ENCODE measurements around the gene POU3F2. TPM values are rescaled to one million over a fixed set of nuclear protein-coding genes. Genes with fewer than 3 reads are reported as not detected.

POU3F2 gene
- polyA plus RNA-seq, 3 donors = 0.11 to 0.19 TPM; not detected in 1

DNA sequence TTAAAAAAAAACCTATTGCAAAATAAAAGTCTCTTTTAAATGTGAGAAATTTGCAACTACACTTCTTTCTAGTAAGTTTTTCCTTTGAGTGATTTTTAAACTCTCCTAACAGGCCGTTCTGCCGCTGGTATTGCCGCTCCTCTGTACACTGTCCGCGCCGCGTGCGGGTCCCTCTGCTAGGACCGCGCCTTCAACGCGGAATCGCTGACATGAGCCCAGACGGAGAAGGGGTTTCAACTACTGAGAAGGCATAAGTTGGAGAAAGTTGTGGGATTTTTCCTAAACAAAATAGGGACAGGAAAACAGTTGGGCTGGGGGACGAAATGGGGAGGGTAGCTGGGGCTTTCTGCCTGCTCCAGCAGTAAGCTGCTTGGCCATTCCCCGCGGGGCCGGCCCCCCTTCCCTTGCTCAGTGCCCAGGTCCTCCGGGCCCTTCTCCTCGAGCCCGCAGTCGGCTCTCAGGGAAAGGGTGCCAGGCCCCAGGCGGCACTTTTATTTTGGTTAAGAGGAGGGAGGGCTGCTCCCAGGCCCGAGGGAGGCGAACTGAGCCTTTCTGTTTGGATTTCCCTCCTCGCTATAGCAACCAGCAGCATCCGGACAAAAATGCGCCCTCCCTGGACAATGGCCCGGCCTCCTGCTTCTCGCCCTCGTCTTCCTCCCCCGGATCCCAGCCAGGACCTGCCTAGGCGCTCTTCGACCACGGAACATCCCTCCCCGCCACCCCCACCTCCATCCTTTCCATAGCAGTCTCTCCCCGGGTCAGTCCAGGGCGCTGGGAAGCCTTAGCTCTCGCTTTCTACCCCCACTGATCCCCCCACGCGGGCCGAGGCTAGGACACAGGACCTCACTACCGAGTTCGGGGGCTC is 6.8 kb upstream of the POU3F2 start:
- DNase-seq (ENCODE audit: extremely low read depth in 1 of 11, low read depth in 9 of 11, low spot score in 4 of 11) = no peak

DNA sequence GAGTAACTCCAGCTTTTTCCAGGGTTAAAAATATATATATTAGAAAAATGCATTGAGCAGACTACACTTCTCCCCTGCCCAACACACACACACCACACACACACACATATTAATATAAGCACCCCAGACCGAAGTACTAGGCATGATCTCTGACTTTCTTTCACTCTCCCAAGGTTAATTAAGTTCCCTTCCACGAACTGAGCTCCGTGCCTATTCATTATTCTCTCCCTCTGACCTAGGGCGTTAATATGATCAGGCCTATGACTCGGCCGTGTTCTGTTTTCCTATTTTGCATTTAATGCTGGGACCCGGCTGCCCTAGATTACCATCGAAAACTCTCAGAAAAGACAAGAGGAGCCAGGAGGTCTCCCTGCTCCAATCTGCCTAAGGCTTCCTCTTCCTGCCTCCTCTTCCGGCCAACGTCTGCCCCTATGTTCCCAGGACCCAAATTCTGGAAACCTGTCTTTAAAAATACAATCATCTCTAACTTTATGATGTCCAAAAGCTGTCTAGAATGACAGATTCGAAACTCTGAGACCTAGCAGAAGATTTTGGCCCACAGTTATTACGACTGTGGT is 6.1 kb upstream of the POU3F2 start:
- no peak for DNase-seq (ENCODE audit: extremely low read depth in 1 of 11, low read depth in 9 of 11, low spot score in 4 of 11)

DNA sequence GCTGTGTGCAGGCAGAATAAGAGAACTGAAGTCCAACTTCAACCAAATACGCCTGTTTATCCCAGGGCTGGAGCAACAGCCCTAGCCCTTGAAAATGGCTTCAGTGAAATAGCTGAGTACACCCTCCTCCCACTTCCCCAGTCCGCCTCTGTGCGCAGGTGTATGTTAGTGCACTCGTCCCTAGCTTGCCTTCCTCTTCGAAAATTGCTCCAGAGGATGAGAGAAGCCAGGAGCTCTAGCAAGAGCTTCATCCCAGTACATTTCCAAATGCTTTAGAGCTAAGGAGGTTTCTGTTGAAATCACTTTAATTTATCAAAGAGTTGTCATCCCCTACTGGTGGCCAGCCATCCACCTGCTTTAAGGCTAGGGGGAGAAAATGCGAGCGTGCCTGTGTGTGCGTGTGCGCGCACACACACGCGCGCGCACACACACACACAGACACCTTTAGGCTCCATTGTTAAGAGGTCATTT is 5.4 kb upstream of the POU3F2 start:
- no peak for DNase-seq (ENCODE audit: extremely low read depth in 1 of 11, low read depth in 9 of 11, low spot score in 4 of 11)

DNA sequence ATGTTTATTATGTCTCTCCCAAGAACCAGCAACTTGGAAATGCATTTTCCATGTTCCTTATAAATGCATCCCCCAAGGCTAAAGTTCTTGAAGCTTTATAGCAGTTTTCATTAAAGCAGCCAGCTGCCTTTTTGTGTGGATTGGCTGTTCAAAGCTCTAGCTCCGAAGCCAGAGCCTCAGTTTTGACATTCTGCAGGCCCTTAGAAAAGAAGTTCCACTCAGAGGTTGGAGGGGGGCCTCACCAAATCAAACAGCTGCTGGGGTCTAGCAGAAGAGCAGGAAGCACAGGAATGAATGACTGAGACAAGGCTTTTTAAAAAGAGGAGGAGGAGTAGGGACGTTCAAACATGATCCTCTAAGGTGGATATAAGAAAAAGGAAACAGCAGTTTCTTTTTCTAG is 4.2 kb upstream of the POU3F2 start:
- no peak for DNase-seq (ENCODE audit: extremely low read depth in 1 of 11, low read depth in 9 of 11, low spot score in 4 of 11)

DNA sequence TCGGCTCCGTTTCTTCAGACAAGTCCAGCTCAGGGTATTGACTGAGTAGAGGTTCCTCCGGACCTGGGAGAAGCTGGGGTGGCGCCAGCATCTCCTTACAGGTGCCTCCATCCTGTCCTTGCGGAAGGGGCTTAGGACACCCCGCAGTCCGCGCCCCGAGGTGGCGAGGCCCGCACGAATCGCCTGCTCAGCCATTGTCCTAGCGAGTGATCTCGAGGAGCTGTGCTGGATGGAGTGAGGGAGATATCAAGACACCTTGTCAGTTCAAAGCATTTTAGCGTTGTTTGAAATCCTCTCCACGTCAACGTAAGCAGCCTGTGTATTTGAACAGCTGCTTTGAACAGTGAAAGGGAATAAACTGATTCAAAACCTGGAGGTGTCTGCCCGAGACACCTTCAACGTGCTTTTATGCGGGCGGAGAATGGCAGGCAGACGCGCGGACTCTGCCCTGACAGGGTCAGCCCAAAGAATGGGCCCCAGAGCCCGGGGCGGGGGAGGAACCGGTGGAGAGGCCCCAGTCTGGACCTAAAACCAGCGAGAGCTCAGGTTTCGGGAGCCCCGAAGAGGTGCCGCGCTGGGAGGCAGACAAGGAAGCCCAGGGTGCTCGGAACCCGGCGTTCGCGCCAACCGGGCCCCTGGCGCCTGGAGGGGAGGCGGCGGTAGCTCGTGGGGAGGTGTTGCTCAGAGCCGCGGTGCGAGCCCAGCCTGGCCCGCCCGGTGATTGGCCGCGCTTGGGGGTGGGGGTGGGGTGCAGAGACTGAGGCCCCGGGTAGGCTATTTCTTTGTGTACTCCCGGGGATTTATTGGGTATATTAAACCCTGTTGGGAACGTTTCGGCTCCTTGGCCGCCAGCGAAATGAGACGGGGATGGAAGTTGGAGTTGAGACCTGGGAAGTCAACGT is 3.1 kb upstream of the POU3F2 start:
- no peak for DNase-seq (ENCODE audit: extremely low read depth in 1 of 11, low read depth in 9 of 11, low spot score in 4 of 11)

DNA sequence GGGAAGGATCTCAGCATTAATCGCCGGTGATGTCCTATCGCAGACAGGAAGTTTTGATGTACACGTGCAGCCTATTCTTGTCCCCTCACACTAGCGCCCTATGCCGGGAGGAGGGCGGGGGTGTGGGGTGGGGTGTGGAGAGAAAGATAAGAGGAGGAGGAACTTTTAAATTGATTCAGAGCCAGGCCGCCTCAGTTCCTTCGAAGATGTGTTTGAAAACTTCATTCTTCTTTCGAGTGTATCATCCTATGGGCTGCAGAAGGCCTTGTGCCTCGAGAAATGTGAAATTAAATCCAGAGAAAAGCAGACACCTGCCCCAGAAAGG is 2.5 kb upstream of the POU3F2 start:
- no peak for DNase-seq (ENCODE audit: extremely low read depth in 1 of 11, low read depth in 9 of 11, low spot score in 4 of 11)

DNA sequence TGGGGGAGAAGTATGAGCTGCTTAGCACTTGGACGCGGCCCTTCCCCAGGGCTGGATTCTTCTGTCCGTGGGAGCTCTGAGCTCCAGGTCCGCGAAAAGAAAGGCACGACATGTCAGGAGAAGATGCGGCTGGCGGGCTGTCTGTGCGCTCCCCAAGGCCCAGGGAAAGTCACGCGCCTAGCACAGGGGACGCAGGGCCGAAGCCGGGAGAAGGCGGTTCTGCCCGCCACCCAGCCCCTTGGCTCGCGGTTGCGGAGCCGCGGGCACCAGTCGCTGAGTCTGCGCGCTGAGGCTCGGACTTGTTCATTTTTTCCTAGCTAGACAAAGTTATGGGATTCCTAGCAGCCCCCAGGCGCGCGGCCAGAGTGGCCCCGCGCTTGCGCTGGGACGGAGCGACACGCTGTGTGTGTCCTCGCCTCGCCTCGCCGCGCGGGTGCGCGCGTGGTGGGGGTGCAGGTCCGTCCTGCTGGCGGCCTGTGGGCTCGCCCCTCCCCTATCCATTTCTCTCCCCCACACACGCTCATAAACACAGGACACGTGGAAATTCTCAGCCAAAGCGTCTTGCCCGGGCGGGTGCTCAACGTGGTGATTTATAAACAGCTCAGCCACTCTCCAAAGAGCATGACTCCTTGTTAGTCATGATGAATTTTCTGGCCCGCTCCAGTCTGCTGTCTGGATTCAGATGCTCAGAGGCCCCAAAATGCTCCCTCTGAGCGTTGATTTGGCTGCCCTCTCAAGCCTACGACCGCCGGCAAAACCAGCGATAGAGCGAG is 1.9 kb upstream of the POU3F2 start:
- no peak for DNase-seq (ENCODE audit: extremely low read depth in 1 of 11, low read depth in 9 of 11, low spot score in 4 of 11)

DNA sequence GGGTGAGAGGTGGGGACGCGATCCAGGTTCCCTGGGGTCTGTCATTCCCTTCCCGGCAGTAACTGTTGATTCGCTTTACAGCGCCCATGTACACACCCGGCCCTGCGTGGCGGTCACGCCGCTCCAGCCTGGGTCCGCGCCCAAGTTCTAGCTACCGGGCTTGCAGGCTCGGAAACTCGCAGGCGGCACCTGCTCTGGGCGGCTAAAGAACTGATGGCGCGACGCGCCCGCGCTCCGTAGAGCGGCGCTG is 1.4 kb upstream of the POU3F2 start:
- no peak for DNase-seq (ENCODE audit: extremely low read depth in 1 of 11, low read depth in 9 of 11, low spot score in 4 of 11)

DNA sequence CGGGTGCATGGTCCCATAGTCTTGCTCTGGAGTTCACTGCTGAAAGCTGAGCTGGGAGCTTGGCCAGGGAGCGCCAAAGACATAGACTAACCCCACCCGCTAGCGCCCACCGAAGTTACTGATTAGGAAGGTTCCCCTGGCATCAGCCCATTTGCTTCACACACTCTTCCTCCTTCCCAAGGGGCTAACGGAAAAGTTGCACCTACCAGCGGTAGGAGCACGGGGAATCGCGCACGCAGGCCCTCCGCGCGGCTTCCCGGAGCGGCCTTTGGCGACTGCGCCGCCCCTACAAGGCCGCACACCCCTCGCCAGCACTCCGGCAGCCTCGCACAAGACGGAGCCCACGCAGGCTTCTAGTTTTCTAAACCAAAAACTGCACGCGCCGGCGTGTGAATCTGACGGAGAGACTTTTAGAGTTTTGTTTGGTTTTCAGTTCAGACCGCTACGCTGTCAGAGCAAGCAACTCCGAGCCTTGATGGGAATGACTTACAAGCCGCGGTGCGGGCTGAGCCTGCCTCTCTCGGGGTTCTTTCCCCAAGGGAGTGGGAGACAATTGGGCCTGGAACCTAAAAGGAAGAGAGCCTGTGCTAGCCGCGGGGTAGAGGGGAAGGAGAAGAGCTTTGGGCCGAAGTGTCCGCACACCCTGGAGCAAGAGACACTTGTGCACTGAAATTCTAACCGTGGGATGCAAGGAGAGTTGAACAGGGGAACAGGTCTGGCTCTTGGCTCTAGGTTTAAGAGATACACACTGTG is 891 bp upstream of the POU3F2 start:
- no peak for DNase-seq (ENCODE audit: extremely low read depth in 1 of 11, low read depth in 9 of 11, low spot score in 4 of 11)

DNA sequence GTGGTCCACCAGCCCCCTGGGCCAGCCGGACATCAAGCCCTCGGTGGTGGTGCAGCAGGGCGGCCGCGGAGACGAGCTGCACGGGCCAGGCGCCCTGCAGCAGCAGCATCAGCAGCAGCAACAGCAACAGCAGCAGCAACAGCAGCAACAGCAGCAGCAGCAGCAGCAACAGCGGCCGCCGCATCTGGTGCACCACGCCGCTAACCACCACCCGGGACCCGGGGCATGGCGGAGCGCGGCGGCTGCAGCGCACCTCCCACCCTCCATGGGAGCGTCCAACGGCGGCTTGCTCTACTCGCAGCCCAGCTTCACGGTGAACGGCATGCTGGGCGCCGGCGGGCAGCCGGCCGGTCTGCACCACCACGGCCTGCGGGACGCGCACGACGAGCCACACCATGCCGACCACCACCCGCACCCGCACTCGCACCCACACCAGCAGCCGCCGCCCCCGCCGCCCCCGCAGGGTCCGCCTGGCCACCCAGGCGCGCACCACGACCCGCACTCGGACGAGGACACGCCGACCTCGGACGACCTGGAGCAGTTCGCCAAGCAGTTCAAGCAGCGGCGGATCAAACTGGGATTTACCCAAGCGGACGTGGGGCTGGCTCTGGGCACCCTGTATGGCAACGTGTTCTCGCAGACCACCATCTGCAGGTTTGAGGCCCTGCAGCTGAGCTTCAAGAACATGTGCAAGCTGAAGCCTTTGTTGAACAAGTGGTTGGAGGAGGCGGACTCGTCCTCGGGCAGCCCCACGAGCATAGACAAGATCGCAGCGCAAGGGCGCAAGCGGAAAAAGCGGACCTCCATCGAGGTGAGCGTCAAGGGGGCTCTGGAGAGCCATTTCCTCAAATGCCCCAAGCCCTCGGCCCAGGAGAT is 1.0 kb downstream of the POU3F2 start:
- DNase-seq (ENCODE audit: extremely low read depth in 1 of 11, low read depth in 9 of 11, low spot score in 4 of 11) = no peak

DNA sequence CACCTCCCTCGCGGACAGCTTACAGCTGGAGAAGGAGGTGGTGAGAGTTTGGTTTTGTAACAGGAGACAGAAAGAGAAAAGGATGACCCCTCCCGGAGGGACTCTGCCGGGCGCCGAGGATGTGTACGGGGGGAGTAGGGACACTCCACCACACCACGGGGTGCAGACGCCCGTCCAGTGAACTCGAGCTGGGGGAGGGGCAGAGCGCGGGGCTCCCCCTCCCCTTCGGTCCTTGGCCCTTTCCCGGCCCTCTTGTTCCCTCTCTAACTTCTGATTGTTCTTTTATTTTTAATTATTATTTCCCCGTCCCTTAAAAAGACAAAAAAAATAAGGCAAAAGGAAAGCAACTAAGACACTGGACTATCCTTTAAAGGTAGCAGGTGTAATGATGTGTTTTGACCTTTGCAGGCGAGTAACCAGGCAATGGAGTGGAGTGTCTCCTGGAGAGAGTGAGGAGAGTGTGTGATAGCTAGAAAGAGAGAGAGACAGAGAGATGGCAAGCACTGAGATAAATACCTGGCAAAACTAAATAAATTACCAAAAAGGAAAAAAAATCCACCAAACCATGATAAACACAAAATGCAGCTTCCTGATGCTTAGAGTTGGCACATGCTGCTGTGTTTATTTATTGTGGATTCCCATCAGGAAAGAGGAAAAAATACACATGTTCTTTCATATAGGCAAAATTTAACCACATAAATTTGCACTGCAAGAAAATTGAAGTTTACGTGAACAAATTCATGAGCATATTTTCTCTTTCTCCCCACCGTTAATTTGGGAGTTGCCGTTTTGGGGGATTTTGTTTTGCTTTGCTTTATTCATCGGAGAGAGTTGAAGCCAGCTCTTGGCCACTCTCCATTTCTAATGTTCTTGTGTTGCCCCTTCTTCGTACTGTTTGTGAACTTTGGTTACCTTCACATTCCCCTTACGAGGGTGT is 1.9 kb downstream of the POU3F2 start:
- no peak for DNase-seq (ENCODE audit: extremely low read depth in 1 of 11, low read depth in 9 of 11, low spot score in 4 of 11)

DNA sequence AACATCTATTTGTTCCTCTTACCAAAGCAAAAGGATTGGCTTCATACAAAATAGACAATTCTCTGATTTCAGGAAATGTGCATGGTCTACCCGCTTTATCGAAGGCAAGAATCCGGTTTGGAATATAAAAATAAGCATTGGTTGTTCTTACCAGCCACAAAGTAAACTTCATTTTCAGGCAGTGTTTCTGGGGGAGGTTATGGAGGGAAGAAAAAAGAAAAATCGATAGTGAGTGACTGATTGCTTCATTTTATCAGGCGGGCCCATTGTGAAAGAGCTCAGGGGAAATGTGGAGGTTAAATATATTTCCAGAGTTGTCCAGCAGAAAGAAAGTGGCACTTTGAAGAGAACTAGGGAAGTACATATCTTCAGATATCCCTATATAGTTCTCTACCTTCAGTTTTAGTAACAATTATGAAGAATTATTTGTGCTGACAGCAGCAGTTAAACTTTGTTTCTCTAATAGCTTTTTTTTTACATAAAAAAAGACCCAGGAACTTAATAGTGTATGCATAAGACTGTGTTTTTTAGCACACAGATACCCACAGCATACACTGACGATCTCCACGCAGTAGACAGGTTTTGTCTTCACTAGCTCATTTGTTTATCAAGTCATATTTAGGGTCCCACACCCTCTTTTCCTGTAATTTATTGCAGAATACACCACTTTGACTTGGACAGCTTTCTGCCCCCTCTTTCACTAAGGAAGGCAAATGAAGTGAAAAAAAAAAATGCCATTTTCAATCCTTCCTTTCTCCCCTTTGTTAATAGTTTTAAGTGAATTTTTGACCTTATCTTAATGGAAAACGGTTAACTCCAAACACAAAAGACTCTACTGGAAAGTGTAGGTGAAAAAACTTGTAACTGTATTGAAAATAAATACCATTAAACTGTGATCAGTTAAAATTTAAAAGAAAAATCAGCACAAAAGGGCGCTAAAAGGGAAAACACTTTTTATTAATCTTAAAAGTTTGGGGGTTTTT is 2.9 kb downstream of the POU3F2 start:
- DNase-seq (ENCODE audit: extremely low read depth in 1 of 11, low read depth in 9 of 11, low spot score in 4 of 11) = no peak

DNA sequence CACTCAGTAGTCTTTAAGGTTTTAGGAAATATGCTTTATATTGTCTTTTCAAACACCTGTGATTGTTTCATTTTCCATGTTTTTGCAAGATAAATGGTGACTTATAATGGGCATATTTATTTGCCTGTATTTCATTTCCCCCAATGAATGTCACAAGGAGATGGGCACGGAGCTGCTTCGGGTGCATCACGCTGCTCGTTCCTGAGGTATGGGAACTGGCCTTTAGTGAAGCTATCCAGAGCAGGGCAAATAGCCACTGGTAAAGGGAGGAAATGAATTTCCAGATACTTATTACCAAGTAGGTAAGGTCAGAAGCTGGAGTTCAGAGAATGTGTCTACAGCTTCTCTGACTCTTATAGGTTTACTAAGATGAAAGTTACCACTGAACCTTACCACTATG is 3.7 kb downstream of the POU3F2 start:
- no peak for DNase-seq (ENCODE audit: extremely low read depth in 1 of 11, low read depth in 9 of 11, low spot score in 4 of 11)

DNA sequence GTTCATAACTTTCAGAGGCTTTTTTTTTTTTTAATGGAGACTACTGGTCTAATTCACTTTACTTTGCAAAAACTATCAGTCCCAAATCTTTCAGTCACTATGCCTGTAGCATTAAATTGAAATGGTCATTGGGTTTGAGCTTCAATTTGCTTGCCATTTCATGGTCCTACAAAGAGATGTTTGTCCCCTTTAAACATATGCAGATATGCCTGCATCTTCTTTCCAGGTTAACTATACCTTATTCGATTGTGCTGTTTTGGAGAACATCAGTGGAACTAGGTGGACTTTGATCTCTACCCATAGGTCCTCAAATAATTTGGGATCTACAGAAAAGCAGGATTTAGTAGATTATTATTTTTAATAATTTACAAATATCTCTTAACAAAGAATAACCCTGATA is 4.6 kb downstream of the POU3F2 start:
- no peak for DNase-seq (ENCODE audit: extremely low read depth in 1 of 11, low read depth in 9 of 11, low spot score in 4 of 11)

DNA sequence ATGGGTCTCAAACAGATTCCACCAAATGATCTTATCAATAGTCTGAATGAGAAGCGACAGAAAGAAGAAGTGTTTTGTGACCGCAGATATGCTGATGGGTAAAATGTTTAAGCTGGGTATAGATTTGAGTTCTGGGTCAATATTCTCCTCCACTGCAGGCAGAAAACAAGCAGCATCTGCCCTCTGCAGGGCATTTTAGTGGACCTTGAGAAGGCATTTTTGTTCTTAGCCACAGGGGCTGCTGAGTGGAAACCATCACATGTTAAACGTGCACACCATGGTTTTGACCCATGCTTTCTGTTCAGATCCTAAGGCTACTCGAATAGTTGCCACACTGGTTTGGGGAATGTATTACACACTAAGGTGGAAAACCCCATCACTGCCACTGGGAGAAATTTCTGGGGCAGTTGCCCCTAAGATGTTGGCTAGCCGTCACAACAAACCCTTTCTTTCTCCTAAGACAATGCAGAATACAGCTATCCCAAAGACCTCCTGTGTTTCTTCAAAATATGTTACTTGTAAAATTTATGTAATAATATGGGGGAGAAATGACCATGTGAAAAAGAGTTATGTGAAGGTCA is 5.5 kb downstream of the POU3F2 start:
- no peak for DNase-seq (ENCODE audit: extremely low read depth in 1 of 11, low read depth in 9 of 11, low spot score in 4 of 11)
